PC-3 (cell line): ENCODE measurements around the gene TAF4.

Experiments
- EZH2 ChIP-seq: fragments of 300-600 bp; sonication (generic); IDR thresholded peaks from one replicate; pipeline ENCODE4 v1.6.1; 2017; ENCODE audit warnings: antibody characterized with exemption, mild to moderate bottlenecking, low read length; ENCODE audit not compliant: unreplicated experiment
- TF ChIP-seq, protein P1 (sequence below): fragments of 300-600 bp; sonication (generic); conservative IDR thresholded peaks from 2 replicates; pipeline ENCODE4 v1.5.1; 2017; ENCODE audit warnings: antibody characterized with exemption, low read depth, mild to moderate bottlenecking, low read length

DNA sequence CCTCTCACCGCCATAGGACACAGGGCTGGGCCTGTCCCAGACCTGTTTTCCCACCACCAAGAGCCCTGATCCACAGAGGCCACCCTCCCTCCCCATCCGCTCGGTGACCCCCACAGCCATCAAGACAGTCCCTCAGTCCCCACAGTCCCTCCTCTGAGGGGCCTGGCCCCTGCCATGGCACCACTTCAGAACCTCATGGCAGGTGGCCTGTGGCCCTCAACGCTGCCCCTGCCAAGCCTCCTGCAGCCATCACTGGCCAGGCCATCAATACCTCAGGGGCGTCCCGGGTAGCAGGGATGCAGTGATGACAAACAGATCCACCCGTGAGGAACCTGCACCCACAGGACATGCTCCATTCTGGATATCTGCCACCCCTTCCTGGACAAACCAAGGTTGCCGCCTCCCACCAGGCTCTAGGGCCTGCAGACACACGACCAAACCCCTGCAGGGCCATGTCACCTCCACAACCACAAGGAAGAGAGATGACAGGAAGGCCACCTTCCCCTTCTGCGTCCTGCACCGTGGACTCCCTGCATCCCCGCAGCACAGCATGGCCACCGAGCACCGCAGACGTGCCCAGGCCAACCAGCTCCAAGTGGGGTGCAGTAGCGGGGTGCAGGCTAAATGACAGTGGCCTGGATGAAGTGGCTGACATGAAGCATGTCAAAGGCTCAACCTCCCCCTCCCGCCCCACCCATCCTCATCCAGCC is 14.0 kb downstream of the TAF4 start:
- TF ChIP-seq EZH2 = no peak
- TF ChIP-seq, protein P1, sequence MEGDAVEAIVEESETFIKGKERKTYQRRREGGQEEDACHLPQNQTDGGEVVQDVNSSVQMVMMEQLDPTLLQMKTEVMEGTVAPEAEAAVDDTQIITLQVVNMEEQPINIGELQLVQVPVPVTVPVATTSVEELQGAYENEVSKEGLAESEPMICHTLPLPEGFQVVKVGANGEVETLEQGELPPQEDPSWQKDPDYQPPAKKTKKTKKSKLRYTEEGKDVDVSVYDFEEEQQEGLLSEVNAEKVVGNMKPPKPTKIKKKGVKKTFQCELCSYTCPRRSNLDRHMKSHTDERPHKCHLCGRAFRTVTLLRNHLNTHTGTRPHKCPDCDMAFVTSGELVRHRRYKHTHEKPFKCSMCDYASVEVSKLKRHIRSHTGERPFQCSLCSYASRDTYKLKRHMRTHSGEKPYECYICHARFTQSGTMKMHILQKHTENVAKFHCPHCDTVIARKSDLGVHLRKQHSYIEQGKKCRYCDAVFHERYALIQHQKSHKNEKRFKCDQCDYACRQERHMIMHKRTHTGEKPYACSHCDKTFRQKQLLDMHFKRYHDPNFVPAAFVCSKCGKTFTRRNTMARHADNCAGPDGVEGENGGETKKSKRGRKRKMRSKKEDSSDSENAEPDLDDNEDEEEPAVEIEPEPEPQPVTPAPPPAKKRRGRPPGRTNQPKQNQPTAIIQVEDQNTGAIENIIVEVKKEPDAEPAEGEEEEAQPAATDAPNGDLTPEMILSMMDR = no peak
